ENCODE measurements around the gene SELE.
"Not testable (repeated sequence)": the region's sequence is repeated elsewhere in the genome, so short reads cannot be mapped to it uniquely, and the experiment has no call there.

Gene SELE

DNA sequence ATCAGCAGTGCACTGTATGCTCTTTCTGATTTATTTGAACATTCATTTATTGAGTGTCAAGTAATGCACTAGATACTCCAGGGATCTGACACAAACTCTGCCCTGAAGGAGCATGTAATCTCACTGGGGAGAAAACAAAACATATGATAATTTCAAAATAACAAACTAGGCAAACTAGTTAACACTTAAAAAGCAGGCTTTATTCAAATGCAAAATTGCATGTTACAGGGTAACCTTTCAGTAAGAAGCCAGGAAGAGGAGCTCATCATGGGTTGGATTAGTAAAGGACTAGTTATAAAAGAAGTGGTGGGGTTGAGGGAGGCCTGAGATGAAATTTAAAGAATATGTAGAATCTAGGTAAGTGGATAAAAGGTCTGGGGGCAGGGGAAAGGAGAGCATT is 43.4 kb downstream of the SELE start:
- DNase-seq = no peak
- Histone ChIP-seq H3K36me3 (no peaks in the 10 kb centered on the region), H3K4me3 (no peak overlapping the region), H3K9me3 (no peaks in the 10 kb centered on the region), H3K27me3 (no peaks in the 10 kb centered on the region), H3K4me1 (no peaks in the 10 kb centered on the region), H3K27ac (no peak overlapping the region)
- intact Hi-C loops (cut with DNase I; ENCODE audit: low total_unique reads) = no loop called here
- TF ChIP-seq, protein P1, sequence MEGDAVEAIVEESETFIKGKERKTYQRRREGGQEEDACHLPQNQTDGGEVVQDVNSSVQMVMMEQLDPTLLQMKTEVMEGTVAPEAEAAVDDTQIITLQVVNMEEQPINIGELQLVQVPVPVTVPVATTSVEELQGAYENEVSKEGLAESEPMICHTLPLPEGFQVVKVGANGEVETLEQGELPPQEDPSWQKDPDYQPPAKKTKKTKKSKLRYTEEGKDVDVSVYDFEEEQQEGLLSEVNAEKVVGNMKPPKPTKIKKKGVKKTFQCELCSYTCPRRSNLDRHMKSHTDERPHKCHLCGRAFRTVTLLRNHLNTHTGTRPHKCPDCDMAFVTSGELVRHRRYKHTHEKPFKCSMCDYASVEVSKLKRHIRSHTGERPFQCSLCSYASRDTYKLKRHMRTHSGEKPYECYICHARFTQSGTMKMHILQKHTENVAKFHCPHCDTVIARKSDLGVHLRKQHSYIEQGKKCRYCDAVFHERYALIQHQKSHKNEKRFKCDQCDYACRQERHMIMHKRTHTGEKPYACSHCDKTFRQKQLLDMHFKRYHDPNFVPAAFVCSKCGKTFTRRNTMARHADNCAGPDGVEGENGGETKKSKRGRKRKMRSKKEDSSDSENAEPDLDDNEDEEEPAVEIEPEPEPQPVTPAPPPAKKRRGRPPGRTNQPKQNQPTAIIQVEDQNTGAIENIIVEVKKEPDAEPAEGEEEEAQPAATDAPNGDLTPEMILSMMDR (IDR thresholded peaks at IDR 0.05) = no peak

DNA sequence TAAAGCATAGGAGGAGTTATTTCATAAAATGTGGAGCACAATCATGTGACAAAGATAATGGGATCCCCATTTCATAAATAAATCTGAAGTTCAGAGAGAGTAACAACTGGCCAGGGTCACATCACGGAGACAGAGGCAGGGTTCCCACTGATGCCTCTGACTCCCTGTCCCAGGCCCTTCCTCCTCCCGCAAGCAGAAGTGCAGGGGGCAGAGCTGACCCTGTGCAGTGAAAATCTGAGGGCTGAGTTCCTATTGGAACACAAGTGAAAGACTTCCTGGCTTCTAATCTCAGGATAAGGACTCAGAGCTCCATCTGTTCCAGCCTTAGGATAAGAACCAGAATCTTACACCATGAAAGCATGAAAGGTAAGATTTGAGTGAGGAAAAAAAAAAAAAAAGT is 44.5 kb downstream of the SELE start:
- intact Hi-C loops (cut with DNase I; ENCODE audit: low total_unique reads) = no loop called here
- TF ChIP-seq, protein P1 (IDR thresholded peaks at IDR 0.05) = no peak

DNA sequence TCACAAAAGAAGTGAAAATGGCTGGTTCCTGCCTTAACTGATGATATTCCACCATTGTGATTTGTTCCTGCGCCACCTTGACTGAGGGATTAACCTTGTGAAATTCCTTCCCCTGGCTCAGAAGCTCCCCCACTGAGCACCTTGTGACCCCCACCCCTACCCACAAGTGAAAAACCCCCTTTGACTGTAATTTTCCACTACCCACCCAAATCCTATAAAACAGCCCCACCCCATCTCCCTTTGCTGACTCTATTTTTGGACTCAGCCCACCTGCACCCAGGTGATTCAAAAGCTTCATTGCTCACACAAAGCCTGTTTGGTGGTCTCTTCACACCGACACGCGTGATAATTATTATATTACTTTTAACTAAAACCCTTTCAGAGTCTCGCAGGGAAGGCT is 45.5 kb downstream of the SELE start:
- H3K4me1 ChIP-seq; DNase-seq; H3K4me3 ChIP-seq; H3K9me3 ChIP-seq; H3K27me3 ChIP-seq; intact Hi-C loops (cut with DNase I; ENCODE audit: low total_unique reads); H3K36me3 ChIP-seq; H3K27ac ChIP-seq: not testable (repeated sequence)

More for the DNA sequence above, 44.5 kb downstream of the SELE start:
- no peaks in the 10 kb centered on the region for H3K27me3 ChIP-seq
- no peak overlapping the region for H3K4me3 ChIP-seq
- no peaks in the 10 kb centered on the region for H3K4me1 ChIP-seq
- H3K36me3 ChIP-seq = no peaks in the 10 kb centered on the region
- H3K27ac ChIP-seq = no peak overlapping the region
- no peaks in the 10 kb centered on the region for H3K9me3 ChIP-seq
- DNase-seq = no peak

DNA sequence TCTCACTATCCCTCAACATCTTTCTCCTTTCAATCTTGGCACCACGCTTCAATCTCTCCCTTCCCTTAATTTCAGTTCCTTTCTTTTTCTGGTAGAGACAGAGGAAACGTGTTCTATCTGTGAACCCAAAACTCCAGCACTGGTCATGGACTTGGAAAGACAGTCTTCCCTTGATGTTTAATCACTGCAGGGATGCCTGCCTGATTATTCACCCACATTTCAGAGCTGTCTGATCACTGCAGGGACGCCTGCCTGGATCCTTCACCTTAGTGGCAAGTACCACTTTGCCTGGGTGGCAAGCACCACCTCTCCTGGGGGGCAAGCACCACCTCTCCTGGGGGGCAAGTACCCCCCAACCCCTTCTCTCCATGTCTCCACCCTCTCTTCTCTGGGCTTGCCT is 50.2 kb downstream of the SELE start:
- TF ChIP-seq, protein P1 (IDR thresholded peaks at IDR 0.05) = no peak
- Histone ChIP-seq H3K4me1 (no peaks in the 10 kb centered on the region), H3K36me3 (no peaks in the 10 kb centered on the region), H3K9me3 (no peaks in the 10 kb centered on the region), H3K27ac (no peak overlapping the region), H3K27me3 (no peaks in the 10 kb centered on the region), H3K4me3 (no peak overlapping the region)
- no peak for DNase-seq
- intact Hi-C loops (cut with DNase I; ENCODE audit: low total_unique reads) = no loop called here

DNA sequence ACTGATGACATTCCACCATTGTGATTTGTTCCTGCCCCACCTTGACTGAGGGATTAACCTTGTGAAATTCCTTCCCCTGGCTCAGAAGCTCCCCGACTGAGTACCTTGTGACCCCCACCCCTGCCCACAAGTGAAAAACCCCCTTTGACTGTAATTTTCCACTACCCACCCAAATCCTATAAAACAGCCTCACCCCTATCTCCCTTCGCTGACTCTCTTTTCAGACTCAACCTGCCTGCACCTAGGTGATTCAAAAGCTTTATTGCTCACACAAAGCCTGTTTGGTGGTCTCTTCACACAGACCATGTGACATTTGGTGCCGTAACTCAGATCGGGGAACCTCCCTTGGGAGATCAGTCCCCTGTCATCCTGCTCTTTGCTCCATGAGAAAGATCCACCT is 50.7 kb downstream of the SELE start:
- H3K4me3 ChIP-seq; intact Hi-C loops (cut with DNase I; ENCODE audit: low total_unique reads); H3K27me3 ChIP-seq; DNase-seq; H3K36me3 ChIP-seq; H3K4me1 ChIP-seq; H3K27ac ChIP-seq; H3K9me3 ChIP-seq: not testable (repeated sequence)

DNA sequence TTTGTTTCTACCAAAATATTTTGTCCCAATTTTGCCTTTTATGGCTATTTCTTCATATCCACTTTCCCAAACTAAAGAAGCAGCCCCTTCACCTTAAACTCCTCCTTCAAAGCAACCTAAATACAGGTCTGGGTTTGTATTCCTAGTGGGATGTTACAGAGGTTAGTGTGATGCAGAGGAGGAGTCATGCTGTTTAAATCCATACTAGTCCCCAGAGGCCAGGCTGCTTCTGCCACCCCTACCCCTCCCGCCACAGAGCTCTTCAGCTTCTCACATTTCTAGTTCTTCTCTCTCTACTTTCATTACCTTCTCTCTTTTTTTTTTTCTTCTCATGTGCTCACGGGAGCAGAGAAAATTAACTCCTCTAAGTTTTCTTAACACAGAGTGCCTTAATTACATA is 51.8 kb downstream of the SELE start:
- no peak for DNase-seq
- Histone ChIP-seq H3K4me1 (no peaks in the 10 kb centered on the region), H3K27me3 (no peaks in the 10 kb centered on the region), H3K36me3 (no peaks in the 10 kb centered on the region), H3K4me3 (no peak overlapping the region), H3K27ac (no peak overlapping the region), H3K9me3 (no peaks in the 10 kb centered on the region)
- TF ChIP-seq, protein P1 (IDR thresholded peaks at IDR 0.05) = no peak
- intact Hi-C loops (cut with DNase I; ENCODE audit: low total_unique reads) = no loop called here

DNA sequence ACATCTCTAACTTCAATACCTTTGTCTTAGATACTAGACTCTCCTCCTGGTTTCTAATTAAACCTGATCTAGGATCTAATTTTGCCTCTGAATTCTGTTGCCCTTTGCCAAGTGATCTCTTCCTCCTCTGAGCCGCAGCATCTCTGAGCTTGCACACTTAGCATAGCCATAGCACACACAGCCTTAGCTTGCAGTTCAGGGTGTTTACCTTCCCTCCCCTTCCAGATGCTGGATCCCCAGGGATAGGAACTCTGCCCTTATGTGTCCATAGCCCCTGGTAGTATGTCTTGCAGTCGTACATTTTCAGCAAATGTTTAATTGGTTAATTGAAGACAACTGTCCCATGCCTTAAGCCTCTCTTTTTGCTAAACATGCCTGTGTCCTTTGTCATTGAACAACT is 52.7 kb downstream of the SELE start:
- Histone ChIP-seq H3K9me3 (no peaks in the 10 kb centered on the region), H3K27ac (no peak overlapping the region), H3K27me3 (no peaks in the 10 kb centered on the region), H3K4me1 (no peaks in the 10 kb centered on the region), H3K4me3 (no peak overlapping the region), H3K36me3 (no peaks in the 10 kb centered on the region)
- intact Hi-C loops (cut with DNase I; ENCODE audit: low total_unique reads) = no loop called here
- no peak for DNase-seq
- TF ChIP-seq, protein P1 (IDR thresholded peaks at IDR 0.05) = no peak
